ENCODE data around the gene COG2.

The COG2 gene

GRCh38 chr1:230693221-230693620 lies 50.9 kb downstream of the COG2 start:
- no peak overlapping the region for H3K4me3 ChIP-seq (ENCODE audit: low read depth, low read length)
- no peak for TF ChIP-seq CTCF (IDR thresholded peaks at IDR 0.05; ENCODE audit: control insufficient read depth, extremely low read depth, insufficient read depth)
- DNase-seq (ENCODE audit: low read depth) = no peak

- H3K4me3 ChIP-seq (ENCODE audit: low read depth, low read length) = no peak overlapping the region
- no peak for TF ChIP-seq CTCF (IDR thresholded peaks at IDR 0.05; ENCODE audit: control insufficient read depth, extremely low read depth, insufficient read depth)
- DNase-seq (ENCODE audit: low read depth) = no peak
These were observed 51.5 kb downstream of the COG2 start for GRCh38 chr1:230693777-230694176.

- H3K4me3 ChIP-seq (ENCODE audit: low read depth, low read length) = no peak overlapping the region
- TF ChIP-seq CTCF (IDR thresholded peaks at IDR 0.05; ENCODE audit: control insufficient read depth, extremely low read depth, insufficient read depth) = no peak
- DNase-seq (ENCODE audit: low read depth) = no peak
These were observed 52.2 kb downstream of the COG2 start for GRCh38 chr1:230694464-230694863.

DNA sequence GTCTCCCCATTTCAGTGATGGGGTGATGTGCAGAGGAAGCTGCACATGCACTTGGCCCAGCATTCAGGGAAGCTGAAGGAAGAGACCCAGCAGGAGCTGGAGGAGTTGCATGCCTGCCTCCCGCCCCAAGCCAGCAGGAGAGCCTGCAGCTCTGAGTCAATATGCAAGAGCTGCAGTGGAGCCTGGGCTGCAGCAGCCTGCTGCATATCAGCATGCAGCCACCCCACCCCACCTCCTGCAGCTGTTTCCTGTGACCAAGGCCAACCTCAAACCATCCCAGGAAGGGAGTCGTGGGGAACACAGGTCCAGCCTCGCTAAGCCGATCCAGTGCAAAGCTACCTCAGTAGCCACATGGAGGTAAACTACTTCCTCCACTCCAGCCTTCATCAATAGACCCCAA lies 52.7 kb downstream of the COG2 start:
- TF ChIP-seq CTCF (IDR thresholded peaks at IDR 0.05; ENCODE audit: control insufficient read depth, extremely low read depth, insufficient read depth) = no peak
- DNase-seq (ENCODE audit: low read depth) = no peak
- H3K4me3 ChIP-seq (ENCODE audit: low read depth, low read length) = no peak overlapping the region

DNA sequence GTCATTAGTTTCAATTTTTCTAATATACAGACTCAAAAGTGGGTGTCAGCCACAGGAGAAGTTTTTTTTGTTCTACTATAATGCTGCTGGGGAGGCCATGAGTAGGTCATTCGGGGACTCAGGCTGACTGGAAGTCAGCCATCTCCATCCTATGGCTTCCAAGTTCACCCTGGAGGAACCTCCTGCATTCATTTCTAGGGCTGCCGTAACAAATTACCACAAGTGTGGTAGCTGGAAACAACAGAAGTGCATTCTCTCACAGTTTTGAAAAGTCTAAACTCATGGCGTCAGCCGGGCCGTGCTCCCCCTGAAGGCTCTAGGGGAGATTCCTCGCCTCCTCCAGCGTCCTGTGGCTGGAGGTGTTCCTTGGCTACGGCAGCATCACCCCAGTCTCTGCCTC lies 53.9 kb downstream of the COG2 start:
- DNase-seq (ENCODE audit: low read depth) = no peak
- no peak for TF ChIP-seq CTCF (IDR thresholded peaks at IDR 0.05; ENCODE audit: control insufficient read depth, extremely low read depth, insufficient read depth)
- no peak overlapping the region for H3K4me3 ChIP-seq (ENCODE audit: low read depth, low read length)

DNA sequence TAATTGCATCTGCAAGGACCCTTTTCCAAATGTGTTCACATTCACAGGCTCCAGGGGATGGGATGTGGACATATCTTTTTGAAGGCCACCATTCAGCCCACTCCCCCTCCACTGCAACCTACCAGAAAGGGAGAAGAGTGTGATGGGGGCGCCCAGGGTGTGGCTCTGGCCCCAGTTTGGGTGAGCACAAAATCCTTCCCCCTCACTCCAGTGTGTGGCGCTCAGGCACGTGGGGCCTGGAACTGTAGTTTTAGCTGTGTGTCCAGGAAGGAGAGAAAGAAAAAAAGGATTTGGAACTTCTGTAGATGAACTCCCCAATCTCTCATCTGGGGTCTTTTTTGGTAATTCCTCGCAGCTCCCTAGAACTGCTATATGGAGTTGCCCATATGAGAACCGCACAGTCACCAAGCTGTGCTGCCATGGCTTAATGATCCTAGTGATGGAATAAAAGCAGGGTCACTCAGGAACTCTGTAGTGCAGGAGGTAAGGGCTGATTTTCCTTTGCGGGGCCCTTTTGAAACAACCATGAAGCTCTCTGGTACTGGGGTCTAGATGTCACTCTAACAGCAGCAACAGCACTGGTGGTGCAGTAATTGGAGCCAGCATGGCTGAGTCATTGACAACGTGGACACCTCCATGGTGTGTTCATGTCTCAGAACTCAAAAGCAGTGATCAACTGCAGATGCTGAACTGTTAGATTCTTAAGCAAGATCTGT lies 54.6 kb downstream of the COG2 start:
- DNase-seq (ENCODE audit: low read depth) = no peak
- H3K4me3 ChIP-seq (ENCODE audit: low read depth, low read length) = no peak overlapping the region

More for the DNA sequence above, 54.6 kb downstream of the COG2 start:
- no peak for TF ChIP-seq CTCF (IDR thresholded peaks at IDR 0.05; ENCODE audit: control insufficient read depth, extremely low read depth, insufficient read depth)

All from LNCaP clone FGC (cell line).